Stimulated activated CD4-positive, alpha-beta T cell treated with anti-CD3 and anti-CD28 coated beads, TNF-alpha, amount 100 ng/mL, for 4 hours (primary cell): ENCODE results near the gene NCAPH2.

Experiments used
- DNase-seq, 3 experiments: peaks; one replicate each; pipeline ENCODE4 v3.0.0-alpha.2; 2020; ENCODE audit warnings: low read depth in 3 of 3

NCAPH2 gene

GRCh38 chr22:50489363-50490243 lies 18.4 kb upstream of the NCAPH2 start:
- no peak for DNase-seq

DNA sequence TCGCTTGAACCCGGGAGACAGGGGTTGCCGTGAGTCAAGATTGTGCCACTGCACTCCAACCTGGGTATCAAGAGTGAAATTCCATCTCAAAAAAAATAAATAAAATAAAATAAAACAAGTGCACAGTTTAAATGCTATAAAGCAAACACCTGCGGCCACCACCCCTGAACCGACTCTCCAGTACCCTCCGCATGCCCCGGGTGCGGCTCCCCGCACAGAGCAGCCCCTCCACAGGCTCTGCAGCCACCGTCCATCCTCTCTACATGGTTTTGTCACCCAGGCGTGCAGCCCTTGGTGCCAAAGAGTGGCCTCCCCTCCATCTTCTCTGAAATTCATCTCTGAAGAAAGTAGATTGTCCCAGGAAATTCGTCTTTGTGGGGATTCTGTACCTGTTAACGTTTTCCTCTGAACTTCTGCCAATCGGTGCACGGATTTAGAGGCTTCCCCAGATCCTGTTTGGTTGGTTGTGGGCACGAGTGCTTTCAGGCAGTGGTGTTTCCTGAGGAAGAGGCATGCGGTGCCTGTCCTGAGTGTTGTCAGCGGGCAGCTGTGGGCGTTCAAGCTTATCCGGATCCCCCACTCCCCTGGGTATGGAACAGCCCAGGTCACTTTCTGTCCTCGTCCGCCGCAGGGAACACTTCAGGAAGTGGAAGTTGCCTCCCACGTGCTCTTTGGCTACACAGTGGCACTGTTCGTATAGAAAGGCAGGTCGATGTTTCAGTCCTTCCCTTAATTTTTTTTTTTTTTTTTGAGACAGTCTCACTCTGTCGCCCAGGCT lies 17.3 kb upstream of the NCAPH2 start:
- DNase-seq = no peak

- no peak for DNase-seq
These were observed 10.9 kb upstream of the NCAPH2 start for GRCh38 chr22:50497093-50497492.

- DNase-seq = peak; percentile 34 to 59 (median 41)
These were observed 9.6 kb upstream of the NCAPH2 start for GRCh38 chr22:50498322-50498890.

GRCh38 chr22:50500452-50500851 lies 7.6 kb upstream of the NCAPH2 start:
- DNase-seq = no peak

- no peak for DNase-seq
These were observed 5.9 kb upstream of the NCAPH2 start for GRCh38 chr22:50502096-50502495.

- no peak for DNase-seq
These were observed 5.2 kb upstream of the NCAPH2 start for GRCh38 chr22:50502628-50503474.

DNA sequence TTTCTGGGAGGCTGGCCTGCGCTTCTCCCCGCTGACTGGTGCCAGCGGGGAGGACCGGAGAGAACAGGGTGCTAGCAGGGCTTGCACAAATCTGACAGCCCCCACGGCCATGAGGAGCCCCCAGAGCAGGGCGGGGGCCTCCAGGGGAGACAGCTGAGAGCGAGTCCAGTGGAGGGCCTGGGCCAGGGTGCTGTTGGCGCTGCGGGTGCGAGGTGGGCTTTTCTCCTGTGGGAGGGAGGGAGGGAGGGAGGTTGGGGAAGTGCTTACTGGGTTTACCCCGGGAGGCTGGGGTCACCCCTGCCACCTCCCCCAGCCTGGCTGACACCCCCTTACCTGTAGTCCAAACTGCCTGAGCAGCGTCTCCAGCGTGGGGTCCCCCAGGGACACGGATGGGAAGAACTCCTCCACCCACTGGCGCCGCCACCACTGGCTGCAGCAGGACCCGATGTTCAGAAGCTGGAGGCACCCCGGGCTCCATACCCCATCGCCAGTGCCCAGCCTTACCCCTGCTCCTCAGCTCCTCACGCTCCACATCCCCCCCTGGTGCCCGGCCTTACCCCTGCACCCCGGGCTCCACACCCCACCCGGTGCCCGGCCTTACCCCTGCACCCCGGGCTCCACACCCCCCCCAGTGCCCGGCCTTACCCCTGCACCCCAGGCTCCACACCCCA lies 4.4 kb upstream of the NCAPH2 start:
- no peak for DNase-seq

DNA sequence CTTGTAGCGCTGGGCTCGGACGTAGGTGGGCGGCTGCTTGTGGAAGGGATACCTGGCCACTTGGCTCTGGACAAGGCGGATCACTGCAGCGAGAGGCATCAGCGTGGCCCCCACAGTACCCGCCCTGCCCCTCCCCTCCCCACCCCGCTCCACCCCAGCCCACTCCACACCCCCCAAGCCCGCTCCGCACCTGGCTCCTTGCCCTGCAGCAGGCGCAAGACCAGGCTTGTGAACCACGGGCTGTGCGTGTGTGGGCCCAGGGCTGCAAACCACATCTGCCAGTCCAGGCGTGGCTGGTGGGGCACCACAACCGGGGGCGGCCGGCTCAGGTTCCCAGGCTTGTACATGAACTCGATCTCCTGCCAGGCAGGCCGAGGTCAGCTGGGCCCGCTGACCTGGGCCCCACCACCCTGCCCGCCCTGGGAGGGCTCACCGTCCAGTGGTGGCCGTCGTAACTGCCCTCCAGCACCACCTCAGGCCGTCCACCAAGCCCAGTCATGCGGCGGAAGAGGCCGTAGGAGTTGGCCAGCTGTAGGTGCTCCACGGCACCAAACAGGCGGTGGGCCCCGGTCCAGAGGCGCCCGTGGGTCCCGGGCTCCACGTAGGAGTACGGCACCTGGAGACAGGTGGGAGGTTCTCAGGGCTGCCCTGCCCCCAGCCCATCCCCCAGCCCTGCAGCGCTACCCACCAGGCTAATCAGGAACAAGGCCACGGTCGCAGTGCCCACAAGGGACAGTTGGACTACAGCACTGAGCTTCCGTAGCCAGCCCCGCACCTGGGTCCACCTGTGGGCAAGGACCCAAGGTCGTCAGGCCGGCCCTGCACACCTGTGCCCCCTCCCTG lies 3.4 kb upstream of the NCAPH2 start:
- DNase-seq = no peak

GRCh38 chr22:50505276-50505775 lies 2.7 kb upstream of the NCAPH2 start:
- no peak for DNase-seq

GRCh38 chr22:50505776-50506610 lies 2.0 kb upstream of the NCAPH2 start:
- no peak for DNase-seq

GRCh38 chr22:50506611-50507420 lies 1.2 kb upstream of the NCAPH2 start:
- no peak for DNase-seq

GRCh38 chr22:50507421-50507990 lies 518 bp upstream of the NCAPH2 start, which contains the start of gene LMF2:
Gene LMF2, minus strand, starts transcription at chr22:50507702. Its CDS starts 27 bp downstream, at chr22:50507675.
- peak; percentile 90 to 93 (median 93) for DNase-seq

GRCh38 chr22:50508897-50509296 lies 873 bp downstream of the NCAPH2 start:
- no peak for DNase-seq

GRCh38 chr22:50513175-50513574 lies 5.2 kb downstream of the NCAPH2 start:
- no peak for DNase-seq

GRCh38 chr22:50516068-50516467 lies 8.0 kb downstream of the NCAPH2 start:
- DNase-seq = no peak

GRCh38 chr22:50516891-50517290 lies 8.9 kb downstream of the NCAPH2 start:
- no peak for DNase-seq
